HCT116 (cell line): ENCODE results near the gene FBXO5. TPM values are rescaled to one million over a fixed set of nuclear protein-coding genes. Genes with fewer than 3 reads are reported as not detected.
A peak's percentile ranks its signal among the peaks of the same experiment; 100 is the strongest.

ENCODE experiments used
- ATAC-seq: fragments of 200-7000 bp; cut with Tn5 transposase; 2 replicates; pipeline ENCODE4 v1.9.1; 2020; ENCODE audit warnings: mild to moderate bottlenecking, moderate library complexity
- BruUV-seq: library from RNA; stranded (reverse); fragments of 400-500 nt; replicated peaks from 2 replicates; lab custom pipeline; 2021; lab: Mats Ljungman, UMichigan
- CTCF ChIA-PET: fragments of 300-600 bp; sonication (Branson Sonifier 250); formaldehyde crosslinking; loops from one replicate; lab custom pipeline; 2021; ENCODE audit warnings: antibody characterized with exemption; lab: Charles Lee
- POLR2A ChIA-PET: fragments of 300-600, 350-600 bp; sonication (Branson Sonifier 250); formaldehyde crosslinking; loops from one replicate; lab custom pipeline; 2021; ENCODE audit warnings: antibody characterized with exemption; lab: Charles Lee
- RAD21 ChIA-PET, 2 experiments: fragments of 300-600 bp; sonication (Branson Sonifier 250); formaldehyde crosslinking; loops; one replicate each; lab custom pipeline; 2023; ENCODE audit warnings: low total read pairs in 2 of 2; ENCODE audit not compliant: uncharacterized antibody in 2 of 2, unreplicated experiment in 2 of 2, low non-redundant PET in 1 of 2; lab: Charles Lee
- DNase-seq: peaks from one replicate; pipeline ENCODE4 v3.0.0-alpha.2; 2010; ENCODE audit warnings: low read depth, low spot score
- H2AFZ ChIP-seq: fragments of 200-600 bp; shearing (Covaris generic), sonication (generic); 2 replicates; pipeline ENCODE4 v1.6.1; 2017; ENCODE audit warnings: low read depth, mixed run types, mixed read lengths, antibody characterized with exemption, low read length; ENCODE audit not compliant: poor library complexity, severe bottlenecking
- H3K27ac ChIP-seq: 2 replicates; pipeline ENCODE4 v1.5.1; 2012; ENCODE audit warnings: low read depth, low read length
- H3K27me3 ChIP-seq: fragments of 200-600 bp; sonication (generic); 2 replicates; pipeline ENCODE4 v1.6.1; 2016; ENCODE audit warnings: mixed run types, low read length, mixed read lengths; ENCODE audit not compliant: insufficient read depth
- H3K36me3 ChIP-seq, 2 experiments: fragments of 200-500 bp in 1 of 2; fragments of 200-600 bp in 1 of 2; sonication (Bioruptor generic) in 1 of 2; sonication (generic) in 1 of 2; 2 replicates each; pipeline versions ENCODE4 v1.5.1 to v1.6.1; 2014 to 2016; ENCODE audit warnings: low read length in 2 of 2, inconsistent platforms in 1 of 2, mixed read lengths in 1 of 2, mixed run types in 1 of 2; ENCODE audit not compliant: insufficient read depth in 2 of 2, control insufficient read depth in 1 of 2
- H3K4me1 ChIP-seq, 2 experiments: fragments of 200-600 bp in 1 of 2; sonication (generic) in 1 of 2; 2 replicates each; pipeline versions ENCODE4 v1.5.1 to v1.6.1; 2012 to 2017; ENCODE audit warnings: low read length in 2 of 2, inconsistent platforms in 1 of 2, mild to moderate bottlenecking in 1 of 2, mixed read lengths in 1 of 2, mixed run types in 1 of 2, moderate library complexity in 1 of 2; ENCODE audit not compliant: insufficient read depth in 2 of 2, control insufficient read depth in 1 of 2
- H3K4me2 ChIP-seq: fragments of 200-600 bp; sonication (generic); 2 replicates; pipeline ENCODE4 v1.6.1; 2017; ENCODE audit warnings: mixed run types, low read length, mixed read lengths
- H3K4me3 ChIP-seq, 2 experiments: fragments of 200-600 bp in 1 of 2; sonication (generic) in 1 of 2; replicated peaks in 1 of 2; 2 replicates each; pipeline ENCODE4 v1.5.1; 2011 to 2016; ENCODE audit warnings: low read length in 2 of 2, control low read depth in 1 of 2, low read depth in 1 of 2, mild to moderate bottlenecking in 1 of 2, mixed read lengths in 1 of 2, mixed run types in 1 of 2
- H3K79me2 ChIP-seq: fragments of 200-600 bp; sonication (generic); 2 replicates; pipeline ENCODE4 v1.6.1; 2017; ENCODE audit warnings: mild to moderate bottlenecking, mixed run types, low read length, moderate library complexity, mixed read lengths; ENCODE audit not compliant: insufficient read depth
- H3K9ac ChIP-seq: fragments of 200-600 bp; sonication (generic); 2 replicates; pipeline ENCODE4 v1.6.1; 2016; ENCODE audit warnings: low read length, mixed read lengths
- H3K9me2 ChIP-seq: fragments of 200-600 bp; sonication (generic), shearing (Covaris generic); 2 replicates; pipeline ENCODE4 v1.6.1; 2017; ENCODE audit warnings: mixed run types, mild to moderate bottlenecking, moderate library complexity; ENCODE audit not compliant: insufficient read depth
- H3K9me3 ChIP-seq, 2 experiments: fragments of 200-500 bp in 1 of 2; fragments of 200-600 bp in 1 of 2; sonication (Bioruptor generic) in 1 of 2; sonication (generic) in 1 of 2; 2 replicates each; pipeline ENCODE4 v1.6.1; 2014 to 2017; ENCODE audit warnings: low read length in 2 of 2, mixed read lengths in 2 of 2, inconsistent platforms in 1 of 2, low read depth in 1 of 2, mild to moderate bottlenecking in 1 of 2, mixed run types in 1 of 2, moderate library complexity in 1 of 2; ENCODE audit not compliant: control insufficient read depth in 1 of 2, insufficient read depth in 1 of 2
- H4K20me1 ChIP-seq: fragments of 200-600 bp; sonication (generic), shearing (Covaris generic); 2 replicates; pipeline ENCODE4 v1.6.1; 2017; ENCODE audit warnings: mixed run types, mild to moderate bottlenecking, moderate library complexity; ENCODE audit not compliant: insufficient read depth
- EGR1 ChIP-seq: IDR thresholded peaks from 2 replicates; pipeline ENCODE4 v1.6.1; 2012; ENCODE audit warnings: low read depth
- FOSL1 ChIP-seq: IDR thresholded peaks from 2 replicates; pipeline ENCODE4 v1.6.1; 2012; ENCODE audit warnings: low read depth
- JUND ChIP-seq: IDR thresholded peaks from 2 replicates; pipeline ENCODE4 v1.6.1; 2012
- POLR2AphosphoS5 ChIP-seq: IDR thresholded peaks from 2 replicates; pipeline ENCODE4 v1.6.1; 2011; ENCODE audit warnings: mild to moderate bottlenecking, low read depth, low read length, moderate library complexity
- SIN3A ChIP-seq: IDR thresholded peaks from 2 replicates; pipeline ENCODE4 v1.6.1; 2012; ENCODE audit warnings: low read depth
- SP1 ChIP-seq: IDR thresholded peaks from 2 replicates; pipeline ENCODE4 v1.6.1; 2012; ENCODE audit warnings: low read depth
- YY1 ChIP-seq: IDR thresholded peaks from 2 replicates; pipeline ENCODE4 v1.6.1; 2011; ENCODE audit warnings: low read length, low read depth, moderate library complexity, mild to moderate bottlenecking; ENCODE audit not compliant: insufficient replicate concordance; ENCODE audit errors: extremely low read depth
- ZBTB33 ChIP-seq: IDR thresholded peaks from 2 replicates; pipeline ENCODE4 v1.6.1; 2011; ENCODE audit warnings: mild to moderate bottlenecking, low read length, moderate library complexity; ENCODE audit not compliant: insufficient replicate concordance; ENCODE audit errors: extremely low read depth
- ZFX ChIP-seq: fragments of 450-650 bp; IDR thresholded peaks from 2 replicates; pipeline ENCODE4 v1.6.1; 2017
- ZNF274 ChIP-seq: fragments of 200-500 bp; sonication (Bioruptor generic); IDR thresholded peaks from 2 replicates; pipeline ENCODE4 v1.6.1; 2014; ENCODE audit warnings: mild to moderate bottlenecking, low read depth, low read length, inconsistent platforms
- intact Hi-C: fragments of 100-400 bp; cut with micrococcal nuclease; formaldehyde crosslinking; loops from 2 replicates; pipeline ENCODE4 v1.10.0; 2022
- total RNA-seq: library from RNA; stranded (reverse); gene quantifications from one replicate; pipeline ENCODE4 v1.2.1, GENCODE V29; 2021; ENCODE audit not compliant: unreplicated experiment

FBXO5 gene
- total RNA-seq, 1 experiment from 2014 or later = 38.9 TPM

GRCh38 chr6:152983637-152984512, 1.0 kb upstream of the FBXO5 start:
- Histone ChIP-seq H3K4me1 (peaks cover 8 to 28% of the 10 kb centered on the region in 2 experiments; a peak in 3 of 4 replicates), H3K79me2 (peaks cover 76% of the 10 kb centered on the region), H3K27ac (peak overlapping the region; percentile 90), H3K36me3 (peaks cover 0 to 22% of the 10 kb centered on the region in 2 experiments; a peak in 2 of 4 replicates), H3K9ac (peak overlapping the region; percentile 99), H3K4me3 (peak overlapping the region; percentile 93 to 94), H3K9me2 (no peaks in the 10 kb centered on the region), H3K9me3 (no peaks in the 10 kb centered on the region), H3K27me3 (no peaks in the 10 kb centered on the region), H3K4me2 (peak overlapping the region; percentile 93), H2AFZ (peak overlapping the region; percentile 78), H4K20me1 (no peaks in the 10 kb centered on the region)
- TSS peak; percentile 77 for BruUV-seq
- ChIA-PET POLR2A (interaction anchor here (0.7 to 1.9 kb wide), 9 partner anchors 10 to 256 kb away, joined by 3 to 6 read pairs (median 3); partner anchors contain the start of gene MTRF1L), CTCF (interaction anchor here (1.0 kb wide), 1 partner anchor 11 kb away, joined by 4 read pairs; no protein-coding TSS in a partner anchor), RAD21 (no interaction called here)
- TF ChIP-seq ZNF274 = no peak
- TF ChIP-seq POLR2AphosphoS5 = no peak; the same call in none of the 2 replicates
- TF ChIP-seq SP1 = peak; percentile 24; the same call in 1 of the 2 replicates
- TF ChIP-seq ZBTB33 = no peak
- no peak for TF ChIP-seq YY1
- TF ChIP-seq FOSL1 = peak; percentile 66; the same call in 1 of the 2 replicates
- no peak for TF ChIP-seq EGR1
- TF ChIP-seq ZFX = peak; percentile 87
- TF ChIP-seq JUND = peak; percentile 61
- TF ChIP-seq SIN3A = peak; percentile 76; the same call in 1 of the 2 replicates
- intact Hi-C loops = no loop called here
- ATAC-seq (peak; percentile 44), DNase-seq (peak; percentile 61)
